Neural cell (in vitro differentiated cells): ENCODE results near the gene R3HDM4.

Experiments used
- CTCF ChIP-seq: fragments of 450-650 bp; IDR thresholded peaks from 2 replicates; pipeline ENCODE4 v1.5.1; 2014; ENCODE audit warnings: antibody characterized with exemption, mild to moderate bottlenecking, moderate library complexity; ENCODE audit not compliant: poor library complexity, severe bottlenecking
- EP300 ChIP-seq: fragments of 450-650 bp; conservative IDR thresholded peaks from 2 replicates; pipeline ENCODE4 v1.6.1; 2014; ENCODE audit warnings: antibody characterized with exemption, mild to moderate bottlenecking, moderate library complexity; ENCODE audit not compliant: poor library complexity, severe bottlenecking
- POLR2AphosphoS5 ChIP-seq: IDR thresholded peaks from 2 replicates; pipeline ENCODE4 v1.6.1; 2012

GRCh38 chr19:901216-902092, 11.6 kb downstream of the R3HDM4 start:
- TF ChIP-seq CTCF: no peak
- TF ChIP-seq POLR2AphosphoS5: no peak
- no peak for TF ChIP-seq EP300
